Inferior parietal cortex (tissue), 1 donor: ENCODE data around the gene DDX31.
A peak's percentile ranks its signal among the peaks of the same experiment; 100 is the strongest.
"Not testable (repeated sequence)": the region's sequence is repeated elsewhere in the genome, so short reads cannot be mapped to it uniquely, and the experiment has no call there.

Experiments used
- DNase-seq: peaks from one replicate; pipeline ENCODE4 v3.0.0-alpha.2; 2016; ENCODE audit errors: extremely low spot score

The DDX31 gene

GRCh38 chr9:132669698-132670456 is at the start of gene DDX31:
TSS of gene DDX31 (minus strand) at chr9:132669983. CDS start at chr9:132669934, 49 bp downstream.
- peak; percentile 87 for DNase-seq

- not testable (repeated sequence) for DNase-seq
Observed at GRCh38 chr9:132718381-132718928, 48.7 kb upstream of the DDX31 start.

GRCh38 chr9:132717326-132717945 is 47.7 kb upstream of the DDX31 start:
- no peak for DNase-seq

- no peak for DNase-seq
Observed at GRCh38 chr9:132716007-132716406, 46.2 kb upstream of the DDX31 start.

DNA sequence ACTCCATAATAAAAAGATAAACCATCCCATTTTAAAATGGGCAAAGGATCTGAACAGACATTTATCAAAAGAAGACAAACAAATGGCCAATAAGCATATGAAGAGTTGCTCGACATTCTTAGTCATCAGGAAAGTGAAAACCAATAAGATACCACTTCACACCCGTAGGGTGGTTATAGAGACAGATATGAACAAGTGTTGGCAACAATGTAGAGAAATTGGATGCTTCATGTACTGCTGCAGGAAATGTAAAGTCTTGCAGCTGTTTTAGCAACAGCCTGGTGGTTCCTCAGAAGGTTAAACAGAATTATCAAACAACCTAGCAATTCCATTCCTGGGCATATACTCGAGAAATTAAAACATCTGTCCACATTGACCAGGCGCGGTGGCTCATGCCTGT is 43.0 kb upstream of the DDX31 start:
- no peak for DNase-seq

GRCh38 chr9:132711846-132712245 is 42.1 kb upstream of the DDX31 start:
- no peak for DNase-seq

DNA sequence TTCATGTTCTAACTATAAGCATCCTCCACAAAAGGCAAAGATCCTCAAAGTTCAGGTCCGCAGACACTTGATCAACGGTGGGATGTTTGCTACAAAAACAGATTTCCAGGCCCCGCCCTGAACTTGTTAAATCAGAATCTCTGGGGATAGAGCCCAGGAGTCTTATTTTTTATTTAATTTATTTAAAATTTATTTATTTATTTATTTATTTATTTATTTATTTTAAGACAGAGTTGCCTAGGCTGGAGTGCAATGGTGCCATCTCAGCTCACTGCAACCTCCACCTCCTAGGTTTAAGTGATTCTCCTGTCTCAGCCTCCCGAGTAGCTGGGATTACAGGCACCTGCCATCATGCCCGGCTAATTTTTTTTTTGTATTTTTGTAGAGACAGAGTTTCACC is 41.4 kb upstream of the DDX31 start:
- DNase-seq = not testable (repeated sequence)

DNA sequence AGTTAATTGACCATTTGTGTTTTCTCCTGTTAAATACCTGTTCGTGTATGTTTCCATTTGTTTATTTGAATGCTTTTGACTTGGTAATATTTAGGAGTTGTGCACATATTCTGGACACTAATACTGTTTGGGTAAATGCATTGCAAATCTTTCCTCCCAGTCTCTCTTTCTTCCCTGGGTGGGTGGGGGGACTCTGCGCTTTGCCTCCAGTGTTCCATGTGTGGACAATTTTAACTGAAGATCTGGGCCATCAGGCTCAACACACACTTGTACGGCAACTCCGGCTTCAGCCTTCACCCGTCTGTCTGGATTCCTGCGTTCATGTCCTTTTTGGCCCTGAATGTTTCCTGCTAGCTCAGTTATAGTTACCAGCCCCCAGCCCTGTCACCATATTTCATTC is 40.5 kb upstream of the DDX31 start:
- no peak for DNase-seq

DNA sequence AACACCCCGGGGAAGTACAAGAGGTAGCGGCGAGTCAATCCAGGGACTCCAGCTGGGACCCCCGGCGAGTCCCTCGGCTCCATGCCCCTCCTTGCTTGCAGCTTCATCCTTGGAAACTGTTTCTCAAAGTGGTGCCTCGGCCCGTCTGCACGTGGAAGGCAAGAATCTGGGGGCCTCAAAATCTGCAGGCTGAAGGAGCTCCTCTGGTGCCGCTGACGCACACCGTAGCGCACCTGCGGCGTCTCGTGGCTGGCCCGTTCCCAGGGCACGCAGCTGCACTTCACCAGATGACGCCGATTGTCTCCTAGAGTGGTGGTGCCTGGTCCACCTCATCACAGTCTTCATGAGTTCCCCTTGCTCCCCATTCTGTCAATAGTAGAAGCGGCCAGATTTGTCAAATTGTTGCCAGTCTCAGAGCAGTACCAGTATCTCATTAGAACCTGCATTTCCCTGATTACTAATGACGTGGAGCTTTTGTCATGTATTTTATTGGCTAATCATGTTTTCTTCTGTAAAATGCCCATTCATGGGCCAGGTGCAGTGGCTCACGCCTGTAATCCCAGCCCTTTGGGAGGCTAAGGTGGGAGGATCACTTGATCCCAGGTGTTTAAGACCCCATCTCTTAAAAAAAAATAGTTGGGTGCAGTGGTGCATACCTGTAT is 39.1 kb upstream of the DDX31 start:
- no peak for DNase-seq

DNA sequence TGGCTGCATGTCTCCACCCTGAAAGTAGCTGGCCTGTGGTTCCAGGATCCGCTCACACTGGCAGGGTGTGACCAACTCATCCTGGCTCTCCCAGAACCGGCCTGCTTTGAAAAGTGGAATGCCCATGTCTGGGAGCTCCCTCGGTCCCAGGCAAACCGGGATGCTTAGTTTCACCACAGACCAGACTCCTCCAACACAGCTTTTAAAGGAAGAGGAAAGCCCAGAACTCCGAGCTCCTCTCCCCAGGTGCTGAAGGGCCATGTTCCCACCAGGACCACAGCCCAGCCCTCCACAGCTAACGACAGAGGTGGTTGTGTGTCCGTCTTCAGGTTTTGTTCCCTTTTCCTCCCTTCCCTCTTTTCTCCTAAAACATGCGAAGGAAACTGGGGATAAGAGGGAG is 38.5 kb upstream of the DDX31 start:
- no peak for DNase-seq

GRCh38 chr9:132703336-132703735 is 33.6 kb upstream of the DDX31 start:
- no peak for DNase-seq

GRCh38 chr9:132702254-132702653 is 32.5 kb upstream of the DDX31 start:
- DNase-seq = no peak

DNA sequence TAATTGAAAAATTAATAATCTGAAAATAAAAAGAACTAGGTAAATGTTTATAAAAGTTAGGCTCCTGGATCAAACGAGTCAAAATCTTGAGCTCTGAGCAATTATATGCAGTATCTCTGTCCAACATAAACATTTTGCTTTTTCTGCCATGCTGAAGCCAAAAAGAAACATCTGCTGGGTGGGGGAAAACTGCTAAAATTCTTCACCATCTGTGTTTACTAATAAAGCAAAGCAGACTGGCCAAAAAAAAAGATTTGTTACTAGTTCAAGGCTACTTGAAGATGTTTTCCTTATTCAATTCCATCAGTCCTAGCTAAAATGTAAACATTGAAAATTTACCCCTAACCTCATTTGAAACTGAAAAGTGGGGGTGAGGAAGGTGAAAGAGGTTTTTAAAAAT is 30.2 kb upstream of the DDX31 start:
- no peak for DNase-seq

DNA sequence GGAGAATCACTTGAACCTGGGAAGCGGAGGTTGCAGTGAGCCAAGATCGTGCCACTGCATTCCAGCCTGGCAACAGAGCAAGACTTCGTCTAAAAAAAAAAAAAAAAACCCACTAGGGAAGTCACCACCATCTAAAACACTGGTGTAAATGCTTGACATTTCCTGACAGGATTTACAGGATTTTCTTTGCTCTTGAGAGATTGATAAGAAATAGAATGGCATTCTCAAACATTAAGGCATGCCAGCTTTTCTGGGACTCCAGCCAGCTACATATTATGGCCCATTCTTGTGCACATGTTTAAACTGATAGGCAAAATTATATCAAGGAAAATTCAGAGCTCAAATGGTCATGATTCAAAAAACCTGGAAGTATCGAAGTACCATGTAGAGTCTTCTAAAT is 29.2 kb upstream of the DDX31 start:
- DNase-seq = no peak

GRCh38 chr9:132697230-132697629 is 27.4 kb upstream of the DDX31 start:
- no peak for DNase-seq

GRCh38 chr9:132694144-132694543 is 24.4 kb upstream of the DDX31 start:
- no peak for DNase-seq

DNA sequence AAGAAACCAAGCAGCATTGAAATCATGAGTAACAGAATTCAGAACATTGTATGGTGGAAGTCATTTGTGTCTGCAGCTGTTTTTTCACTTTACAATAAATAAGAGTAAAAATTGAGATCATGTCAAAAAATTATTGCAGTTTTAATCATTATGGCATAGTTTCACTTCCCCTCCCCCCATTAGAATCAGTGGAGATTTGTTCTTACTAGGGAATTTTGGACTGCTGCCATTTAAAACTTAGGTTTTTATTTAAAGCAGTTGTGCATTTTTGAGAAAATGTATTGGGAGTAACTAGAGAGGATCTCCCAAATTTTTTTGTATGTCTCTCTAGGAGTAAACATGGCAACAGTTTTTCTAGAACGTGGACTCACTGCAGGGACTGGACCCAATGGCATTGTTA is 20.9 kb upstream of the DDX31 start:
- no peak for DNase-seq

GRCh38 chr9:132683873-132684272 is 14.1 kb upstream of the DDX31 start:
- DNase-seq = no peak

DNA sequence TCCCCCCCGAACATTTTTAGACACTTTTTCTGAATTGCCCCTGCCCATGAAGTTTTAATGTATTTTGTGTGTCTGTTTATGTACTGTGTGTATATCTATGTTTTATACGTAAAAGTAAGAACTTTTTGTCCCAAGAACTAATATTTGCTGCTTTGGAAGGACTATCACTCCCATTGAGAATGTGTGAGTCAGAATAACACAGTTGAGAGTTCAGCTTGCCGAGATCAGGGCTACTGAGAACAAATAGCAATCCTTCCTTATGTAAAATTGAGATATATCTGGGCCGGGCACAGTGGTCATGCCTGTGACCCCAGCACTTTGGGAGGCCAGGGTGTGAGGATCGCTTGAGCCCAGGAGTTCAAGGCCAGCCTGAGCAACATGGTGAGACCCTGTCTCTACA is 11.8 kb upstream of the DDX31 start:
- no peak for DNase-seq

- DNase-seq = no peak
Observed at GRCh38 chr9:132679946-132680625, 10.3 kb upstream of the DDX31 start.

- DNase-seq = no peak
Observed at GRCh38 chr9:132677976-132678375, 8.2 kb upstream of the DDX31 start.

- no peak for DNase-seq
Observed at GRCh38 chr9:132674485-132674884, 4.7 kb upstream of the DDX31 start.
